ENCODE results near the gene WDR73. TPM values are rescaled to one million over a fixed set of nuclear protein-coding genes. Genes with fewer than 3 reads are reported as not detected.

Gene WDR73
- polyA plus RNA-seq, 1 donor (not counting 4 experiments of a cell fraction or from before 2014, with no cell fraction given): 23.6 TPM

- Histone ChIP-seq H3K4me3 (ENCODE audit: control insufficient read depth in 2 of 3, extremely low read depth in 1 of 3, insufficient read depth in 2 of 3, low read depth in 1 of 3, low read length in 3 of 3) (no peak overlapping the region), H3K9me1 (ENCODE audit: control insufficient read depth, extremely low read depth, insufficient read depth, low read length) (no peaks in the 10 kb centered on the region), H3K27ac (ENCODE audit: control insufficient read depth, insufficient read depth, low read length) (no peak overlapping the region), H3K79me2 (ENCODE audit: control insufficient read depth, insufficient read depth, low read length) (no peaks in the 10 kb centered on the region), H3K4me2 (ENCODE audit: control insufficient read depth, extremely low read depth, insufficient read depth, low read depth, low read length) (no peak overlapping the region), H3K4me1 (ENCODE audit: control insufficient read depth, extremely low read depth, insufficient read depth, low read length) (no peaks in the 10 kb centered on the region), H4K20me1 (ENCODE audit: control insufficient read depth, extremely low read depth, insufficient read depth, low read length) (no peaks in the 10 kb centered on the region), H2AFZ (ENCODE audit: control insufficient read depth, low read length) (no peak overlapping the region), H3K9me3 (ENCODE audit: control insufficient read depth, low read depth, low read length) (no peaks in the 10 kb centered on the region), H3K9ac (ENCODE audit: control insufficient read depth, extremely low read depth, insufficient read depth, low read length) (no peak overlapping the region), H3K27me3 (ENCODE audit: control insufficient read depth, extremely low read depth, insufficient read depth, low read length) (no peaks in the 10 kb centered on the region), H3K36me3 (ENCODE audit: control insufficient read depth in 2 of 2, extremely low read depth in 1 of 2, insufficient read depth in 2 of 2, low read length in 2 of 2) (peaks cover 0 to 4% of the 10 kb centered on the region in 2 experiments)
- dilution Hi-C loops (cut with MboI; ENCODE audit: extremely low pct_ligation_motif_present, low sequenced_read_pairs): no loop called here
- FAIRE-seq (no peak), DNase-seq (ENCODE audit: low read depth, low spot score) (no peak)
- no peak for TF ChIP-seq CTCF (optimal IDR thresholded peaks at IDR 0.05 in 1 of 3, IDR thresholded peaks at IDR 0.05 in 1 of 3, conservative IDR thresholded peaks at IDR 0.05 in 1 of 3; ENCODE audit: extremely low read depth in 1 of 3, insufficient read depth in 2 of 3, low read length in 3 of 3)
- no peak for TF ChIP-seq EZH2 (IDR thresholded peaks at IDR 0.05; ENCODE audit: low read length)
Observed at GRCh38 chr15:84611631-84612030, 42.5 kb downstream of the WDR73 start.

DNA sequence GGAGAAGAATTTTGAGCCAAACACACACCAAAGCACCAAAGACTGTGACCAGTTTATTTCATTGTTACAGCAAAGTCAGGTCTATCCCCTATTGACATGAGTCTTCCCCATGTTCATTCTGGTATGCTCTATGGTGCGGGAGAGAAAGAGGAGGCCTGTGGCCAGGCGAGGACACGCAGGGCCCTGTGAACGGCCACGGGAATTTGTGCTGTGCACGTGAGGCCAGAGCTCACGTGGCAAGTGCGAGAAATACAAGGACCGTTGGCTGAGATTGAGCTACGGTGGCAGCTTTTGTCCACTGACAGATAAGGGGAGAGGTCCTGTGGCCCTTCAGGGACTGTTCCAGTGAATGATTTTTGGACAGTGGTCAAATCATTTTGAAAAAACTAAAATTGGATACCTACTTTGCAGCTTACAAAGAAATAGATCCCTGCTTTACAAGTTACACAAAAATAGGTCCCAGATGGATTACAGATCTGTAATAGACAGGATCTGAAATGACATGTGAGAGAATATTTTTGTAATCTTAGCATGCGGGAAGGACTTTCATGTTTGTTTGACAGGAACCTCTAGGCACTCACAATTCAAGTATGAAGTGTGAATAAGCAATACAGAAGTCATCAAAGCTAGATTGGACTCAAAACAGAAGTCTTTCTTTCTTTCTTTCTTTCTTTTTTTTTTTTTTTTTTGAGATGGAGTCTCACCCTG, 44.1 kb downstream of the WDR73 start:
- no peak overlapping the region for H3K9ac ChIP-seq (ENCODE audit: control insufficient read depth, extremely low read depth, insufficient read depth, low read length)
- no peak overlapping the region for H3K4me2 ChIP-seq (ENCODE audit: control insufficient read depth, extremely low read depth, insufficient read depth, low read depth, low read length)
- no peaks in the 10 kb centered on the region for H3K4me1 ChIP-seq (ENCODE audit: control insufficient read depth, extremely low read depth, insufficient read depth, low read length)
- DNase-seq (ENCODE audit: low read depth, low spot score) (no peak), FAIRE-seq (no peak)
- peaks cover 0 to 6% of the 10 kb centered on the region in 2 experiments for H3K36me3 ChIP-seq (ENCODE audit: control insufficient read depth in 2 of 2, extremely low read depth in 1 of 2, insufficient read depth in 2 of 2, low read length in 2 of 2)
- H3K79me2 ChIP-seq (ENCODE audit: control insufficient read depth, insufficient read depth, low read length): no peaks in the 10 kb centered on the region
- H3K9me3 ChIP-seq (ENCODE audit: control insufficient read depth, low read depth, low read length): no peaks in the 10 kb centered on the region
- H4K20me1 ChIP-seq (ENCODE audit: control insufficient read depth, extremely low read depth, insufficient read depth, low read length): no peaks in the 10 kb centered on the region
- dilution Hi-C loops (cut with MboI; ENCODE audit: extremely low pct_ligation_motif_present, low sequenced_read_pairs): no loop called here
- H3K9me1 ChIP-seq (ENCODE audit: control insufficient read depth, extremely low read depth, insufficient read depth, low read length): no peaks in the 10 kb centered on the region
- no peak overlapping the region for H3K4me3 ChIP-seq (ENCODE audit: control insufficient read depth in 2 of 3, extremely low read depth in 1 of 3, insufficient read depth in 2 of 3, low read depth in 1 of 3, low read length in 3 of 3)
- TF ChIP-seq CTCF (optimal IDR thresholded peaks at IDR 0.05 in 1 of 3, IDR thresholded peaks at IDR 0.05 in 1 of 3, conservative IDR thresholded peaks at IDR 0.05 in 1 of 3; ENCODE audit: extremely low read depth in 1 of 3, insufficient read depth in 2 of 3, low read length in 3 of 3) (no peak), EZH2 (IDR thresholded peaks at IDR 0.05; ENCODE audit: low read length) (no peak)
- H3K27me3 ChIP-seq (ENCODE audit: control insufficient read depth, extremely low read depth, insufficient read depth, low read length): no peaks in the 10 kb centered on the region
- no peak overlapping the region for H2AFZ ChIP-seq (ENCODE audit: control insufficient read depth, low read length)
- H3K27ac ChIP-seq (ENCODE audit: control insufficient read depth, insufficient read depth, low read length): no peak overlapping the region
